Natural killer cell (primary cell): ENCODE measurements around the gene MYL7. TPM values are rescaled to one million over a fixed set of nuclear protein-coding genes. Genes with fewer than 3 reads are reported as not detected.

Source experiments
- ATAC-seq, 3 donors: fragments of 150-1000 bp in 2 of 3; fragments of 200-7000 bp in 1 of 3; cut with Tn5 transposase; 1 replicate in 1 of 3; 2 replicates in 2 of 3; pipeline ENCODE4 v1.10.0; 2021; ENCODE audit warnings: mild to moderate bottlenecking in 2 of 3, moderate library complexity in 2 of 3
- DNase-seq, 2 donors: peaks; one replicate each; pipeline versions ENCODE4 v3.0.0 to v3.0.0-alpha.2; 2013 to 2021; ENCODE audit warnings: mixed read lengths in 1 of 2
- H3K27ac ChIP-seq: one replicate; pipeline ENCODE4 v1.5.1; 2013; ENCODE audit warnings: mild to moderate bottlenecking, low read length
- H3K27me3 ChIP-seq: one replicate; pipeline ENCODE4 v1.6.1; 2013; ENCODE audit warnings: low read length; ENCODE audit not compliant: control insufficient read depth, insufficient read depth
- H3K36me3 ChIP-seq: one replicate; pipeline ENCODE4 v1.6.1; 2013; ENCODE audit warnings: low read length; ENCODE audit not compliant: control insufficient read depth, insufficient read depth
- H3K4me1 ChIP-seq: one replicate; pipeline ENCODE4 v1.6.1; 2013; ENCODE audit warnings: low read length; ENCODE audit not compliant: control insufficient read depth, insufficient read depth
- H3K4me3 ChIP-seq: one replicate; pipeline ENCODE4 v1.5.1; 2013; ENCODE audit warnings: low read length
- H3K9me3 ChIP-seq: one replicate; pipeline ENCODE4 v1.6.1; 2013; ENCODE audit warnings: low read length; ENCODE audit not compliant: control insufficient read depth, insufficient read depth
- H3K27ac Mint-ChIP-seq, 2 donors: one replicate each; pipeline ENCODE4 v1.8.0; 2022; ENCODE audit warnings: mild to moderate bottlenecking in 2 of 2, mixed read lengths in 2 of 2, moderate library complexity in 1 of 2
- H3K27me3 Mint-ChIP-seq, 2 donors: one replicate each; pipeline ENCODE4 v1.8.0; 2022; ENCODE audit warnings: low read depth in 2 of 2, mixed read lengths in 2 of 2
- H3K36me3 Mint-ChIP-seq: one replicate; pipeline ENCODE4 v1.8.0; 2022; ENCODE audit warnings: mixed read lengths
- H3K4me1 Mint-ChIP-seq, 2 donors: one replicate each; pipeline ENCODE4 v1.8.0; 2022; ENCODE audit warnings: mixed read lengths in 2 of 2
- H3K4me3 Mint-ChIP-seq: one replicate; pipeline ENCODE4 v1.8.0; 2022; ENCODE audit warnings: mild to moderate bottlenecking, moderate library complexity, mixed read lengths
- H3K9me3 Mint-ChIP-seq, 2 donors: one replicate each; pipeline ENCODE4 v1.8.0; 2022; ENCODE audit warnings: mixed read lengths in 2 of 2
- CTCF ChIP-seq: fragments of 200-600 bp; IDR thresholded peaks from one replicate; pipeline ENCODE4 v1.8.0; 2022; ENCODE audit warnings: antibody characterized with exemption
- WGBS: methylation state at CpG from one replicate; pipeline ENCODE4 v1.1.7; 2013; ENCODE audit warnings: missing lambda C conversion rate; ENCODE audit not compliant: insufficient coverage; 5-methylcytosine and 5-hydroxymethylcytosine counted together
- intact Hi-C: fragments of 100-400 bp; cut with micrococcal nuclease; formaldehyde crosslinking; loops from one replicate; pipeline ENCODE4 v1.14.2; 2022
- total RNA-seq, 4 donors: library from RNA; stranded (reverse); fragments of 120-200 nt in 1 of 4; gene quantifications; one replicate each; pipeline versions ENCODE4 v1.2.3 to v1.2.4, GENCODE V29; 2013 to 2022

MYL7 gene
- total RNA-seq, 3 donors from 2014 or later (not counting 1 experiment from before 2014, with no cell fraction given): not detected

GRCh38 chr7:44185729-44186128, 44.6 kb upstream of the MYL7 start:
- DNase-seq: no peak
- Mint-ChIP-seq H3K36me3 (no peaks in the 10 kb centered on the region), H3K27ac (no peak overlapping the region), H3K4me1 (no peaks in the 10 kb centered on the region), H3K9me3 (no peaks in the 10 kb centered on the region), H3K27me3 (peaks cover 17 to 18% of the 10 kb centered on the region in 2 donors), H3K4me3 (no peak overlapping the region)
- ATAC-seq: no peak
- 84% methylated on average over 5 of the region's 5 CpGs for WGBS
- no peak overlapping the region for H3K4me3 ChIP-seq
- TF ChIP-seq CTCF: no peak
- no peaks in the 10 kb centered on the region for H3K4me1 ChIP-seq
- H3K9me3 ChIP-seq: peaks cover 6% of the 10 kb centered on the region
- intact Hi-C loops: no loop called here
- no peak overlapping the region for H3K27ac ChIP-seq
- no peaks in the 10 kb centered on the region for H3K36me3 ChIP-seq
- no peaks in the 10 kb centered on the region for H3K27me3 ChIP-seq

DNA sequence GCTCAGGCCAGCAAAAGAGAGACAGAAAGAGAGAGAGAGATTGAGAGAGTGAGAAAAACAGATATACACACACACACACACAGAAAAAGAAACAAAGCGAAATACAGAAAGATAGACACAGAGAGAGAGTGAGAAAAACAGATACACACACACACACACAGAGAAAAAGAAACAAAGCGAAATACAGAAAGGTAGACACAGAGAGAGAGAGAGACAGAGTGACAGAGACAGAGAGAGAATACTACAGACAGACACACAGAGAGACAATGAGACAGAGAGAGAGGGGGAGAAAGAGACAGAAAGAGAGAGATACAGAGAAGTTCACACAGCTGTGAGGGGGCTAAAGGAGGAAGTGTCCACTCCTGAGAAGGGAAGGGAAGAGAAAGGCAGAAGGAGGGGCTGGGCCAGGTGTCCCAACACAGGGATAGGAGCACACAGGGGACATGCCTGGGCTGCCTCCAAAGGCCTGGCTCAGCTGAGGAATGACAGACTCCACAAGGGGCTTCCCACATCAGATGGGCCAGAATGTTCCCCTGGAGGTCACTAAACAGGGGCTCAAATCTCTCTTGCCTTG, 43.8 kb upstream of the MYL7 start:
- no peak overlapping the region for H3K4me3 ChIP-seq
- H3K27me3 Mint-ChIP-seq: peaks cover 13 to 18% of the 10 kb centered on the region in 2 donors
- WGBS: no CpG with 5 or more reads among the region's 2 CpGs
- no peaks in the 10 kb centered on the region for H3K4me1 Mint-ChIP-seq
- intact Hi-C loops: no loop called here
- ATAC-seq (no peak), DNase-seq (no peak)
- no peak overlapping the region for H3K27ac Mint-ChIP-seq
- peaks cover 6% of the 10 kb centered on the region for H3K9me3 ChIP-seq
- H3K27me3 ChIP-seq: no peaks in the 10 kb centered on the region
- no peaks in the 10 kb centered on the region for H3K9me3 Mint-ChIP-seq
- no peaks in the 10 kb centered on the region for H3K36me3 ChIP-seq
- no peaks in the 10 kb centered on the region for H3K4me1 ChIP-seq
- no peak overlapping the region for H3K27ac ChIP-seq
- no peak overlapping the region for H3K4me3 Mint-ChIP-seq
- TF ChIP-seq CTCF: no peak
- H3K36me3 Mint-ChIP-seq: no peaks in the 10 kb centered on the region

DNA sequence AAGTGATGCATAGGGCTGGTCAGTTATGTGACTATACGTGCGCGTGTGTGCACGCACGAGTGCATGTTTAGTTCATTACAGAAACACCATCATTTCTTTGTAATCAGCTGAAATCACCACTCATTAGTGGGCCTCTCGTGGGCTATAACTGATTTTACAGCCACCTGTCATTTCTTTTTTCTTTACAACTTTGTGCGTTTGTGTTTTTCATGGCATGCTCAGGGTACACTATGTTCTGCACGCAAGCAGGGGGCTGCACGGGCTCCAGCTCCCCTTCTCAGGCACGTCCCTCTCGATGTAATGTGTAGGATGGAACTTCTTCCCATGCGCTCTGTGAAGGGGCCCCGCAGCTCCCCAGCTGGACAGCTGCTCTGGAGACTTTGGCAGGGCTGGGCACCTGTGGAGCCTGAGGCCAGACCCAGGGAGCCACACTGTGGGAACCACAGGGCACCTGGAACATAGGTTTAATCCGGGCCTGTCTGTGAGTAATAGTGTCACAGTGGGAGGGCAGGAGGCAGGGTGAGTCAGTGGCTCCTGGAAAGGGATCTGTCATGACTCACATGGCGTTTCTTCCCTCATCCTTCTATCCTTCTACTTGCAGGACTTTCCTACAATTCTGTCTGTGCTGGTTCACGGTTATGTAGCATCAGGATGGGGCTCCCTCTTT, 43.2 kb upstream of the MYL7 start:
- Histone ChIP-seq H3K4me3 (no peak overlapping the region), H3K4me1 (no peaks in the 10 kb centered on the region), H3K27me3 (no peaks in the 10 kb centered on the region), H3K27ac (no peak overlapping the region), H3K36me3 (no peaks in the 10 kb centered on the region), H3K9me3 (peaks cover 6% of the 10 kb centered on the region)
- H3K4me3 Mint-ChIP-seq: no peak overlapping the region
- no peak overlapping the region for H3K27ac Mint-ChIP-seq
- no peaks in the 10 kb centered on the region for H3K36me3 Mint-ChIP-seq
- ATAC-seq (no peak), DNase-seq (no peak)
- intact Hi-C loops: no loop called here
- no peaks in the 10 kb centered on the region for H3K9me3 Mint-ChIP-seq
- no peaks in the 10 kb centered on the region for H3K4me1 Mint-ChIP-seq
- peaks cover 16 to 18% of the 10 kb centered on the region in 2 donors for H3K27me3 Mint-ChIP-seq
- no peak for TF ChIP-seq CTCF
- 89% methylated on average over 14 of the region's 16 CpGs for WGBS

- no peak overlapping the region for H3K27ac ChIP-seq
- Mint-ChIP-seq H3K4me3 (no peak overlapping the region), H3K9me3 (no peaks in the 10 kb centered on the region), H3K4me1 (no peaks in the 10 kb centered on the region), H3K36me3 (no peaks in the 10 kb centered on the region), H3K27me3 (peaks cover 18 to 25% of the 10 kb centered on the region in 2 donors), H3K27ac (no peak overlapping the region)
- no peak for DNase-seq
- WGBS: 52% methylated on average over 2 of the region's 2 CpGs
- no peak for ATAC-seq
- H3K4me3 ChIP-seq: no peak overlapping the region
- TF ChIP-seq CTCF: no peak
- intact Hi-C loops: no loop called here
- no peaks in the 10 kb centered on the region for H3K36me3 ChIP-seq
- H3K9me3 ChIP-seq: peaks cover 6% of the 10 kb centered on the region
- no peaks in the 10 kb centered on the region for H3K4me1 ChIP-seq
- H3K27me3 ChIP-seq: no peaks in the 10 kb centered on the region
Measured at GRCh38 chr7:44183386-44183785, 42.3 kb upstream of the MYL7 start.
